ENCODE data around the gene CDNF.
"Not testable (repeated sequence)": the region's sequence is repeated elsewhere in the genome, so short reads cannot be mapped to it uniquely, and the experiment has no call there.

DNA sequence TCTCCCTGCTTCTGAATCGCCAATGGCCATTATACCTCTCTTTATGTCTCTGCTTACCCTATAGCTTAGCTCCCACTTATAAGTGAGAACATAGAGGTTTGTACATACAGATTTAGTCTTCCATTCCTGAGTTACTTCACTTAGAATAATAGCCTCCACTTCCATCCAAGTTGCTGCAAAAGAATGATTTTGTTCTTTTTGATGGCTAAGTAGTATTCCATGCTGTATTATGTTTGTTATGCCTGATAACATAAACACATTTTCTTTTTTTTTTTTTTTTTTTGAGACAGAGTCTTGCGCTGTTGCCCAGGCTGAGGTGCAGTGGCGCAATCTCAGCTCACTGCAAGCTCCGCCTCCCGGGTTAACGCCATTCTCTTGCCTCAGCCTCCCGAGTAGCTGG is 21.1 kb downstream of the CDNF start:
- not testable (repeated sequence) for TF ChIP-seq POLR2AphosphoS5 (IDR thresholded peaks at IDR 0.05)
- TF ChIP-seq, protein P1, sequence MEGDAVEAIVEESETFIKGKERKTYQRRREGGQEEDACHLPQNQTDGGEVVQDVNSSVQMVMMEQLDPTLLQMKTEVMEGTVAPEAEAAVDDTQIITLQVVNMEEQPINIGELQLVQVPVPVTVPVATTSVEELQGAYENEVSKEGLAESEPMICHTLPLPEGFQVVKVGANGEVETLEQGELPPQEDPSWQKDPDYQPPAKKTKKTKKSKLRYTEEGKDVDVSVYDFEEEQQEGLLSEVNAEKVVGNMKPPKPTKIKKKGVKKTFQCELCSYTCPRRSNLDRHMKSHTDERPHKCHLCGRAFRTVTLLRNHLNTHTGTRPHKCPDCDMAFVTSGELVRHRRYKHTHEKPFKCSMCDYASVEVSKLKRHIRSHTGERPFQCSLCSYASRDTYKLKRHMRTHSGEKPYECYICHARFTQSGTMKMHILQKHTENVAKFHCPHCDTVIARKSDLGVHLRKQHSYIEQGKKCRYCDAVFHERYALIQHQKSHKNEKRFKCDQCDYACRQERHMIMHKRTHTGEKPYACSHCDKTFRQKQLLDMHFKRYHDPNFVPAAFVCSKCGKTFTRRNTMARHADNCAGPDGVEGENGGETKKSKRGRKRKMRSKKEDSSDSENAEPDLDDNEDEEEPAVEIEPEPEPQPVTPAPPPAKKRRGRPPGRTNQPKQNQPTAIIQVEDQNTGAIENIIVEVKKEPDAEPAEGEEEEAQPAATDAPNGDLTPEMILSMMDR (IDR thresholded peaks at IDR 0.05) = not testable (repeated sequence)
